GM21526 (cell line): Measurements from ENCODE around the gene TNFRSF13B.
"Not testable (repeated sequence)": the region's sequence is repeated elsewhere in the genome, so short reads cannot be mapped to it uniquely, and the experiment has no call there.

ENCODE experiments used
- ATAC-seq: cut with Tn5 transposase; IDR thresholded peaks from one replicate; pipeline ENCODE4 v1.9.1; 2021; ENCODE audit warnings: moderate library complexity; ENCODE audit not compliant: unreplicated experiment, low FRiP score

Gene TNFRSF13B

DNA sequence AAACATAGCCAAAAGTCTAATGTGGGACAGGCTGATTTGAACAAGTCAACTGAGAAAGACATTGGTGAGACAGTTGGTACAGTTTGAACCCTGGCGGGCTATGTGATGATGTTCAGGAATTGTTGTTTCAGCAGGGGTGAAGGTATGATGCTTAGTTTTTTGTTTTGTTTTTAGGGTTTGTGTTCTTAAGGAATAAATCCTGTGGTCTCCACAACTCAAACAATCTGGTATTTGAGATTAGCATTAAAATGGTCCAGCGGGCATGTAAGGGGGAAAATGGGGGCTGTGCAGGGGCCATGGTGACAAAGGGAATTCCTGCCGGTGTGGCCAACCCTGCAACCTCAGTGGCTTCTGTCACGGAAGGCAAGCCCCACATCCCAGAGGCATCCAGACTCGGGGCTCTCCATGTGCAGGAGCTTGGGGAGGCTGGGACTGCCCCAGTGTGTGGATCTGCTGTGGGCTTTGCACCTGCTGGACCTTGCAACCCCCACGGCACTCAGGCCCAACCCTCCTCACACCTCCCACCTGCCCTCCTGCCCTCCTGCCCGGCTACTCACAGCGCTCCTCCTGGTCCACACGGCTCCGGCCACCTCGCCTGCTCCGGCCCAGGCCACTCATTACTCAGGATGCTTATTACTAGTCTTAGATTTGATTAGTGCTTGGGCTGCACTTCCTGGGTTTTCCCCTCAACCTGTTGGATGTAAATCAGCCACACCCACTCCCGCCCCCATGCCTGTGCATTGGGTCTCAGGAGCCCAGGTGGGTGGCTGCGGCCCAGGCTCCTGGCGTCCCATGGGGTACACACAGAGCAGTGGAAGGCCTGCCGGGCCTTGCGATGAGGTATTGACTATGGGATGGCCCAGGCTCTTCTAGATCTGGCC is at the start of gene TNFRSF13B:
Gene TNFRSF13B (minus strand): TSS at position 661 of the 881 bp plus-strand sequence. CDS start 43 bp downstream, at position 618.
- ATAC-seq = peak; percentile 37

DNA sequence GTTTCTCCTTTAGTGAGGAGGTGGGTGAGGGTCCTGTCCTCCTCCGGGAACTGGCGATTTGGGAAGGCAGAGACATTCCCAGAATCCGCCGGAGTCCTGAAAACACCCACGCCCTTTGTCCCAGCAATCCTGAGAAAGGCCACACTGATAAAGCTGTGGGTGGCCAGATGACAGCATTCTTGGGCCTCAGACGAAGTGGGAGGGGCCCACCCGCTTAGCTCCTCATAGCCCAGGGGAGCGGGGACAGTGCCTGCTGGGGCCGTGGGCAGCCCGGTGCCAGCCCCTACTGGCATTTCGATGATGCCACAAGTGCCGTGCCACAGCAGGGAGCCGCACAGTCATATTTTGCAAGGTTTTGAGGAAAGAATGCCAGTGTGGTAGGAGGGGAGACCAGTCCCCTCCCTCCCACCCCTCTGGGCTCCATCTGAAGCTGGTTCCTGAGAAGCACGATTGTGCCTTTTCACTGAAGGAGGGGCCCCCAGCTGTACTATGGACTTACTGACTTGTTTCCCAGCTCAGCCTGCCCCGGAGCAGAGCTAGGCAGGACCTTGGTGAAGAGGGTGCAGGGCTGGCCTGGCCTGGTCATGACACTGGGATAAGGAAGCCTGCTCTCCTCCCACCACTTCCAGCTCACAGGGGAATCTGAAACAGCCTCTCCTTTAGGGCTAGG is 49.4 kb upstream of the TNFRSF13B start:
- ATAC-seq = no peak

DNA sequence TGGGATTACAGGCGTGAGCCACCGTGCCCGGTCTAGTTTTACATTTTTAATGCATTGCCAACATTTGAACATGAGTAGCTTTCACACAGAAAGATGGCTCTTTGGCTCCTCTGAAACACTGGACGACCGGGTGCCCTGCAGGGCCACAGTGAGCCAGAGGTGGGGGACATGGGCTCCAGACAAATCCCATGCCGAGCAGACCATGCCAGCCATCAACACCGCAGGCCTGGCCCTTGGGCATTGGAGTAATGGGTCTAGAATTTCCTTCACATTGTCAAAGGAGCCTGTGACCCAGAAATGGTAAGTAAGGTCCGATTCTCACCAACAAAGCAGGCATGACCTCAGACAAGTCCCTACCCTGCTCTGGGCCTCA is 48.9 kb upstream of the TNFRSF13B start:
- ATAC-seq = no peak

DNA sequence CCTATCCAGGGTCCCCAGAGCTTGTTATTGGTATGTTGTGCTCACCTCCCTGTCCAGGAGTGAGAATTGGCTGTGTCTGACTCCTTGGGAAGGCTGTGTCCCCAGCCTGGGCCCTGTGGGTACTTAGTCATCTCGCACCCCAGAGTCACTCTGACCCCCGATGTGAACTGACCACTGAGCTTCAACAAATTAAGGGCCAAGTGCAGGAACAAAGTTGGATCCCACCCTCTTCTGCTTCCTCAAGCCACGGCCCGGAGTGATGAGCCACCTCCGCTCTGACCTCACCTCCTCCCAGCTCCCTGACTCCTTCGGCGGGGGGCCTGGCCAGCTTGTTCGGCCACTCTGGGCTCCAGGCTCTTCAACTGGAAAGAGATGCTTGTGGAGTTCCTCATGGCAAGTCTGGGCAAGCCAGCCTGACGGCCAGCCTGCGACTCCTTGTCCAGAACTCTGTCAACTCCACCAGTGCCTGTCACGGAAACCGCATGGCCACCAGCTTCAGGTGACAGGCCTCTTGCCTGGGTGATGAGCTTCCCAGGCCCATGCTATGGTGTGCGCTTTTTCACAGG is 48.1 kb upstream of the TNFRSF13B start:
- no peak for ATAC-seq

DNA sequence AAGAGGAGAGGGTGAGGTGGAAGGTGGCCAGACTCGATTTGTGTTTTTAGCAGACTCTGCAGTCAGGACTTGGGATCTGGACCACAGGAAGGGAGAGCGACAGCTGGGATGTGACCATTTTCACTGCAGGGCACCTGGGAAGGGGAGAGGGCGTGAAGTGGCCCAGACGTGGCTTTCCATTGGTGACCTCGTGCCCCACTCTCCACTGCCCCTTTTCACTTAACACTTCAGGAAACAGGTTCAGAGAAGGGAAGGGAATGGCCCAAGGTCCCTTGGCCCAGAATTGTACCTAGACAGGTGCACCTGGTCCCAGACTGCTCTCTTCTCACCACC is 47.5 kb upstream of the TNFRSF13B start:
- ATAC-seq = no peak

DNA sequence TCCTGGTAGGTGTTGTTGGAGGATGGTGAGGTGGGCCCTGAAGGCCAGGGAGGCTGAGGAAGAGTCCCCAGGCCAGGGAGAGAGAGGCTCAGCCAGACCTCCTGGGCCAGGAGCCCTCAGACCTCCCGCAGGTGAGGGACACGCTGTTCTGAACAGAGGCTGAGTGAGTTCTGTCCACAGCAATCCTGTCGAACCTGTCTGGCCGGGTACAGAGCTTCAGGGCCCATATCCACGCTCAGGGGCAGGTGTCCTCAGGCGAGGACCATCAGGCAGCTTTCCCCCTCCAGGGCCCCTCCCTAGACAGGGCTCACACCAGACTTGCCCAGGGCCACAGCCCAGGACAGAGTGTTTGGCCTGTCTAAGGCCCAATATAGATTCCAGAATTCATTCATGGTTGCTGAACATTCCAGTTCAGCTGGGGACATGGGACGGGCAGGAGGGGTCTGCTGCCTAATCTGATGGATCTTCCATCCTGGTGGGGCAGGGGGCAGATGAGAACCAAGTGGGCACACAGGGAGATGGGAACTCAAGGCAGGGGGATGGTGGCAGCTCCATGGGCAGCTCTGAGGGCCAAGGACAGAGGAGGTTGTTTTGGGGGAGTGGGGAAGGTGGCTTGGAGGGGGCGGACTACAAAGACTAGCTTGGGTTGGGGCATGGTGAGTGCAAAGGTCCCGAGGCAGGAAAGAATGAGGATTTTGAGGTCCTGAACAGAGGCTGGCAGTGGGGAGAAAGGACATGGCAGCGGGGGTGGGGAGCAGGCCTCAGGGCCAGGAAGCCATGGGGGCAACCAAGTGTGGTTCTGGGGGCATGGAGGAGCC is 46.9 kb upstream of the TNFRSF13B start:
- no peak for ATAC-seq

DNA sequence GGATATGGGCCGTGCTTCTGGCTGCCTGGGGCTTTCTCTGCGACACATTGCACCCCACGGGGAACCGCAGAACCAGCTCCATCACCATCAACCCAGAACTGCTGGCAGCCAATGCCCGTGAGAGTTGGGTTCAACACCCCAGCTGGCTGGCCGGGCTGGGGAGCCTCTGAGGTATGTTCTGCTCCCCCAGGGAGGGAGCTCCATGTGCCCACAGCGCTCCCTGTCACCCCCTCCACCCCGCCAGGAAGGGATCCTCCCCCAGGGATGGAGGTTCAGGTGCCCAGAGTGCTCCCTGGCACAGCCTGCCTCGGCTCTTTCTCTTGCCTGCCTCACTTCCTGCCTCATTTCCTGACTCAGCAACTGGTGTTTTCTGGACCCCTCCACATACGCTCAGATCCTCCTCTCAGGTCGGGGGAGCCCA is 46.1 kb upstream of the TNFRSF13B start:
- no peak for ATAC-seq

DNA sequence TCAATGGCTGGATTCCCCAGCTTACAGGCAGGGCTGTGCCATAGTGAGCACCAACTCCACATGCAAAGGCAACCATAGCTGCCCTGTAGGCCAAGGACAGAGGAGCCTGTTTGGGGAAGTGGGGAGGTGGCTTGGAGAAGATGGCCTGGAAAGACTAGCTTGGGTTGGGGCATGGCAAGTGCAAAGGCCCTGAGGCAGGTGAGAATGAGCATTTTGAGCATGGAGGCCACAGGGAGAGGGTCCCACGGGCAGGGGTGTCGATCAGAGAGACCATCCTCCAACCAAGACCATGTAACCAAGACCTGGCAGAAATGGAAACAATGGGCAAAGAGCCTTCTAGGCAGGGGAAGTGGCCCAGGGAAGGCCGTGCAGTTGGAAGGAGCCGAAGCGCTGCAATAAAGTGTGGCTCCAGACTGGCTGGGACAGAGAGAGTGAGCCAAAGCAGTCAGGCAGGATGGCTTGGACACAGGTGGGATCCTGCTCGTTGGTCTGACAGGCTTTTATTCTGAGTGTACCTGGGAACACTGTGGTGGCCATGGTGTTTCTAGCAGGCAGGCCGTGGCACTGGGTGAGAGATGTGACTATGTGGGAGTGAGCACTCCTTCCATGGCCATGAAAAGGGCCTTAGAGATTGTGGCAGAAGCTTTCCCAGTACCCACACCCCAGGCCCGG is 45.6 kb upstream of the TNFRSF13B start:
- ATAC-seq = no peak

DNA sequence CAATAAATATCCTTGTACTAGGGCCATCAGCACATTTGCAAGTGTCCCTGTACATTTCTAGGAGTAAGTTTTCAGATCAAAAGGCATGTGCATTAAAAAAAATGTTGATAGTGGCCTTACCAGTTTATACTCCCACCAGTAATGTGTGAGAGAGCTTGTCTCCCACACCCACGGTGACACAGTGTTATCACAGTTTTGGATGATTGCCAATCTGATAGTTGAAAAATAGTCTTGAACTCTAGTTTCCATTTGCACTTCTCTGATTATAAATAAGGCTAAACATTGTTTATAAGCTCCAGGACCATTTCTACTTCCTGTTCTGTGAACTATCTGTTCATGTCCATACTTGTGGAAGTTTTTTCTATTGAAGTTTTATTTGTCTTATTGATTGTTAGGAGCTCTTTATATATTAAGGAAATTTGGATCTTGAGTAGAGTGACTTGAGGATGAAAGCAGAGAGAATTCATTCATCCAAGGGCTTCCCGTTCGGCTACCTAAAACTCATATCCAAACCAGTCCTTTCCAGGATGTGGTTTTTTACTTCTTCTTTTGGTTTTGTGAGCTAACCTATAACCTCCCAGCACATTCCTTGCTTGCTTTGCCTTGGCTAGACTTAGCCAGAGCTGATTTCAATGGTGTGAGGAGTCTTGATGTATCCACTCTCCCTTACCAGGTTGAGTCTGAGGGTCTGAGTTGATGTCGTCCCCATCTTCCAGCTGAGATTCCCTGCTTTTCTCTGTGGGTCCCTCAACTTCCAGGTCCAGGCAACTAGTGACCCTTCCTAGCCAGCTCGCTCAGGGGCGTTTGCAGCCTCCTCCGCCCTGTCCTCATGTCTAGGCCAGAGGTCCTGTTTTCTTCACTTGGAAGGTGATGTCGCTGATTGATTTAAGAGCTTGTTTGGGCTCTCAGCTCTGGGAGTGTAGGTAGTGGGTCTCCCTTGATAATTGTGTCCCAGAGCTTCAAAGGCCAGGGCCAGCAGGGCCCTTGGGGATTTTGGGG is 44.6 kb upstream of the TNFRSF13B start:
- not testable (repeated sequence) for ATAC-seq

DNA sequence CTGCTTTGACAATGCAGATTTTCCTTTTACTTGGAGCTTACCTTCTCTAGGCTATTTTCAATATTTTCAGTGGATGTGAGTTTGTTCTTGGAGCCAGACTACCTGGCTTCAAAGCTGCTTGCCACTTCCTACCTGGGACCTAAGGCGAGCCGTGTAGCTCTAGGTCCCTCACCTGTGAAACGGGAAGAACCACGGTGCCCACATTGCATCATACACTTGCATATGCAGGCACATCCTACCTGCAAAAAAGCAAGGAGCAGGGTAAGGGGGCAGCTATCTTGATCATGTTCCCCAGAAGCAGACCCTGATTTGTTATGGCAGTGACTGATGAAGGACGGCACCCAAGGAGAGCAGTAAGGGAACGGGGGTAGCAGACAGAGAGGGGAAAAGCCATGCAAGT is 43.3 kb upstream of the TNFRSF13B start:
- no peak for ATAC-seq

DNA sequence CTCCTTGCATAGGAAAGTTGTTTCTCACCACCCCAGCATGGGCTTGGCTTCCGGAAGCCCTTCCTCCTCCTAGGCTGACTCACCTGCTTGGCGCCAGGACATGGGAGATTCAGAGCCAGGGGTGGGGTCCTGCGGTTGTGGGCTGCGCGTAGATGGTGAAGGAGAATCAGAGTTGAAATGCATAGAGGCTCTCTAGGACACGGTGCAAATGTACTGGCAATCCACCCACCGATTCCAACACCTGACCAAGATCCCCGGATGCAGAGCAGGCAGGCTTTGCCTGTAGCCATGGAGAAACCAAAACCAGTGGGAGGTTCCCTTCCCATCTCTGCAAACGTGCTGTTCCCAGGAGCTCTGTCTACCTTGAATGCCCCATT is 42.8 kb upstream of the TNFRSF13B start:
- not testable (repeated sequence) for ATAC-seq

DNA sequence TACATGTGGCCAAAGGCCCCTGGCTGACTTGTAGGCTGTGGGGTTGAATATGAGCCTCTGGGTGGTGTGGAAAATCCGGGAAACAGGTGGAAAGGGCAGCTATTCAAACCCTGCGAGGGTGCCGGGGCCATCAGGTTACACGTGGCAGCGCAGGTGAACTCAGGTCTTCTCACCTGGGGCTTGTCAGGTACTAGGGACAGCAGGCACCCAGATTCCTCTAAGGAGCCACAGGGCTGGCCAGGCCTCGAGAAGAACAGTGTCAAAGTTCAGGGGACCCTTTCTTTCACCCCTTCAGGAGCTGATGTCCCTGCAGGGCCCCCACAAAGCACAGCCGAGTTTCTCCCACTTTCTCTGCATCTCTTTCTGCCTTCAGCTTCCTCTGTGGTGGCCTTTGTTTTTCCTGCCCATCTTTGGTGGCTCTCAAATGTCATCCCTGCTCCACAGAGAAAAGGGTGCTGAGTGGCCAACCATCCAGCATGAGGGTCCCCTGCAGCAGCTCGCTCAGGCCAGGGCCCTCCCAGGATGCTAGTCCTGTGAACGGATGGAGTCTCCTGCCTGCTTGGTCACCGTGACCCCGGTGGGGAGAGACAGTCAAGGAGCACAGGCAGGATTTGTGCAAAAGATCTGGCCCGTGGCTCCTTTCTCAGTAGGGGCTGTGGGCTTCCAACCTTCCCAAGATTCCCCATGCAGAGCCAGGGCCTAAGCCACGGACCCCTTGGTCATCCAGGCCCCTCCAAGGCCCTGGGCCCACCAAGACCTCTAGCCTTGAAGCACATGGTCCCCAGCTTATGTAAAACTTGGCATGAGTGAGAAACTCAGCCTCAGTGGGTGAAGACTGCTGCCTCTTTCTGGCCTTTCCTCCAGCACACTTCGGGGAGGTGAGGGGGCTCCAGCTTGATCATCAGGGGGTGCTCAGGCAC is 42.2 kb upstream of the TNFRSF13B start:
- not testable (repeated sequence) for ATAC-seq

DNA sequence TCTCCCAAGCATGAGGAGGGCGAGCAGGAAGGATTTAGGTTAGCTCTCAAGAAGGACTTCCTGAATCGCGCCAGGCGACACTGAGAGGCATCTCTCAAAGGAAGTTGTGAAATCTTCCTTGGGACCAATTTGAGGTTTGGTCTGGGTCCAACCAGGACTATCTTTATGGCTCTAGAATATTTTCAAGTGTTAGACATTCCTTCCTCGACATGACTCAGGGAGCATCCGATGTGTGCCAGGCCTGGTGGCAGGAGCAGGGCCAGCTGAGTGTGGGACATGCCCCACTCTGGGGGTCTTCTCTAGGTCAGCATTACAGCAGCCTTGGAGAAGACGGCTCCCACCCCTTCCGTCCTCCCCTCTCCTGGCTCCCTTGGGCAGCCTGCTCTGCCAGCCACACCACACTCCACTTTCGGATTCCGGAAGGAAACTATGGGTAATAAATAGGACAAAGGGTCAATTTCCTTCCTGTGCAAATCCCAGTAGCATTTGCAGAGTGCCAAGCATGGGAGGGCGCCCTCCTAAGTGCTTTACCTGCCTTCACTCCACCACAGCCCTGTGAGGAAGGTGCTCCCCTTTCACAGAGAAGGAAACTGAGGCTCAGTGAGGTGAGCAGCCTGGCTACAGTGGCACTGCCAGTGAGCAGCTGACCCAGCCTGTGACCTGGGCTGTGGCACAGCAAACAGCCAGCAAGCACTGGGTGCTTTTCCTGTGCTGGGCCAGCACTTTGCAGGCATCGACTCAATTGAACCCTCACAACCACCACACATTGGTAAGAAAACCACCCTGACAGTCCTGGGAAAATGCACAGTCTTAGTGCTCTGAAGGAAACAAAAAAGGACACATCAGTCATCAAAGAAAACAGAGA is 39.4 kb upstream of the TNFRSF13B start:
- ATAC-seq = not testable (repeated sequence)

DNA sequence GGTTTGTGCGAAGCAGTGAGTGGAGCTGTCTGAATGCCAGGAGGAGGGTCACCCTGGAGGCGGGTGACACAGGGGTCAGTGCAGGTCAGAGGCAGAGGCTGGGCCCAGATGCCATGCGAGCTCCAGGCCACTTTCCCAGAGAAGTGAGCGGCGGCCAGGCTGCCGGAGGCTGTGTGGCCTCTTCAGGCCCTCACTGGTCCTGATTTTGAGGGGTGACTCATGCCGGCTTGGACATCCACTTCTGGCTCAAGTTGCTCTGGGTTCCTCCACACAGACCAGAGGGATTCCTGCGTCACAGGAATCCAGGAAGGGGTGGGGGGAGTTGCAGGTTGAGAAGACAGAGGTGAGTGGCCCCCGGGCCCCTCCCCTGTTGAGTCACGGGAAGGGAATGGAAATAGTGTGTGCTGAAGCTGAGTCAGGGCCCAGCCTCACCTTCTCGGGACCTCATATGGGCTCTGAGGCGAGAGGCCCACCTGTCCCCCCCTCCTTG is 38.7 kb upstream of the TNFRSF13B start:
- not testable (repeated sequence) for ATAC-seq

DNA sequence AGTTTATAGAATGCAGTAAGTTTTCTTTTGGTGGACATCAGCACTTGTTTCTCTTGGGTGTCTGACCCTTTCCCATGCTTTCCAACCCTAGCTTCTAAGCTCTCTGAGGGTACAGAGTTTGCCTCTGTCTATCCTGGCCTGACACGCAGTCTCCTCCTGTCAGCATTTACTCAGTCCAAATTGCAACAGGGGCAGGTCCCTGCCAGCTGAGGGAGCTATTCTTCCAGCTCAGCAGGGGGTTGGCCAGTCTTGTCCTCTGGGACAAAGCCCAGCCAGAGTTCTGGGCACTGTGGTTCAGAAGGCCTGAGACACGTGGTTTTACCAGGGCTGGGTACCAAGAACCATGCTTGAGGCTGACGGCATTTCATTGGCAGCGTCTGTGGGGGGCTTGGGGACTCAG is 38.1 kb upstream of the TNFRSF13B start:
- ATAC-seq = not testable (repeated sequence)

DNA sequence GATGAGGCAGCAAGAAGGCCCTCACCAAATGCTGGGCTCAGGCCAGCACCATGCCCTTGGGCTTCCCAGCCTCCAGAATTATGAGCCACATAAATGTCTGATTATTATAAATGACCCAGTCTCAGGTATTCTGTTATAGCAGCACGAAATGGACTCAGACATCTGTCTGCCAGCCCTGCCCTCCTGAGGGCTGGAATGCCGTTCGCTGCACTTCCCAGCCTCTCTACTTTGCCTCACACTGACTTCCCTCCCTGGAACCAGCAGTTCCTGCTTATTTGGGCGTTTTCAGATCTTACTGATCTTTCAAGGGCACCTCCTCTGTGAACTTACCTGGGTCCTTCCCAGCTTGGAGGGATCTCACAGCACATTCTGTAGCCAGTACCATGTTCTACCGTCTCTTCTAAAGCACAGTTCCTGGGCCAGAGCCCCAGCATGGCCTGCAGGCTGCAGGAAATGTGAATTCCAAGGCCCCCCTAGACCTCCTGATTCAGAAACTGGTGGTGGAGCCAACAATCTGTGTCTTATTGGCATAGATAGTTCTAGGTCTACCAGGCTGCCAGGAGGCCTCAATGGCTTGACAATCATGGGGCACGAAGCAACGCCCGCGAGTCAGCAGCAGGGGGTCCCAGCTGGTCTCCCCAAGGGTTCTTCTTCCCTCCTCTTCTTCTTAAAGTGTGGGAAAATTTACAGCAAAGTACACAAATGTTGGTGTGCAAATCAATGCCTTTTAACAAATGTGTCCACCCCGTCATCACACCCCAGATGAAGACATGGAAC is 36.9 kb upstream of the TNFRSF13B start:
- not testable (repeated sequence) for ATAC-seq
